HEK293 (cell line): ENCODE results near the gene TMC5.
A peak's percentile ranks its signal among the peaks of the same experiment; 100 is the strongest.

Source experiments
- ATF2 ChIP-seq: fragments of 450-650 bp; formaldehyde crosslinking; IDR thresholded peaks from 2 replicates; pipeline ENCODE4 v1.5.1; 2016; ENCODE audit warnings: missing biosample characterization, missing genetic modification characterization, low read depth
- CTCF ChIP-seq: fragments of 450-650 bp; formaldehyde crosslinking; IDR thresholded peaks from 2 replicates; pipeline ENCODE4 v1.5.1; 2016; ENCODE audit warnings: missing biosample characterization, missing genetic modification characterization
- KLF8 ChIP-seq: fragments of 450-650 bp; formaldehyde crosslinking; IDR thresholded peaks from 2 replicates; pipeline ENCODE4 v1.5.1; 2016; ENCODE audit warnings: missing biosample characterization, missing genetic modification characterization
- REST ChIP-seq: fragments of 450-650 bp; formaldehyde crosslinking; IDR thresholded peaks from 2 replicates; pipeline ENCODE4 v1.5.1; 2016; ENCODE audit warnings: missing biosample characterization, missing genetic modification characterization
- ZBTB1 ChIP-seq: fragments of 450-650 bp; formaldehyde crosslinking; IDR thresholded peaks from 2 replicates; pipeline ENCODE4 v1.5.1; 2016; ENCODE audit warnings: missing biosample characterization, missing genetic modification characterization
- ZBTB44 ChIP-seq: fragments of 450-650 bp; IDR thresholded peaks from 2 replicates; pipeline ENCODE4 v1.5.1; 2018; ENCODE audit warnings: missing biosample characterization, mild to moderate bottlenecking, missing genetic modification characterization
- ZNF121 ChIP-seq: fragments of 450-650 bp; formaldehyde crosslinking; IDR thresholded peaks from 2 replicates; pipeline ENCODE4 v1.5.1; 2016; ENCODE audit warnings: missing biosample characterization, missing genetic modification characterization
- ZNF175 ChIP-seq: fragments of 450-650 bp; formaldehyde crosslinking; IDR thresholded peaks from 2 replicates; pipeline ENCODE4 v1.5.1; 2016; ENCODE audit warnings: missing biosample characterization, missing genetic modification characterization
- ZNF26 ChIP-seq: fragments of 450-650 bp; formaldehyde crosslinking; IDR thresholded peaks from 2 replicates; pipeline ENCODE4 v1.5.1; 2016; ENCODE audit warnings: missing biosample characterization, missing genetic modification characterization
- ZNF274 ChIP-seq, 2 experiments: fragments of 200-500 bp in 1 of 2; fragments of 450-650 bp in 1 of 2; sonication (Bioruptor generic) in 1 of 2; formaldehyde crosslinking in 1 of 2; IDR thresholded peaks; 2 replicates each; pipeline versions ENCODE4 v1.5.1 to v1.6.1; 2014 to 2016; ENCODE audit warnings: borderline replicate concordance in 1 of 2, inconsistent platforms in 1 of 2, low read length in 1 of 2, missing biosample characterization in 1 of 2, missing genetic modification characterization in 1 of 2

- TF ChIP-seq CTCF, result peak; percentile 20; the same call in 1 of the 2 replicates
- no peak for TF ChIP-seq ZBTB1 (tag by site-specific recombination)
- no peak for TF ChIP-seq ZNF121
- peak; percentile 59 for TF ChIP-seq KLF8
- no peak for TF ChIP-seq ZNF175
- TF ChIP-seq REST, result peak; percentile 14; the same call in 1 of the 2 replicates
- TF ChIP-seq ZNF26 (tag by site-specific recombination), result no peak
- 0 out of 2 replicates have a peak, but pooled peaks have one; percentile 7 for TF ChIP-seq ATF2 (tag by site-specific recombination)
- no peak for TF ChIP-seq ZBTB44
- TF ChIP-seq ZNF274 (IDR thresholded peaks at IDR 0.05; ENCODE audit: low read length), result no peak
- no peak for TF ChIP-seq ZNF274 (tag by site-specific recombination; IDR thresholded peaks at IDR 0.05; ENCODE audit: borderline replicate concordance)
These were observed 106.1 kb downstream of the TMC5 start, which contains the start of gene CCP110 for GRCh38 chr16:19523559-19524355.
